Heart left ventricle (tissue), 13 donors: ENCODE measurements around the gene MX2.

Experiments
- CTCF ChIP-seq, 12 donors: fragments of 200-600 bp; sonication (generic) in 4 of 12; IDR thresholded peaks; one replicate each; pipeline versions ENCODE4 v1.5.0 to v1.8.0; 2018 to 2022; ENCODE audit warnings: antibody characterized with exemption in 12 of 12, mild to moderate bottlenecking in 5 of 12
- POLR2A ChIP-seq, 2 donors: fragments of 450-650 bp; IDR thresholded peaks; one replicate each; pipeline ENCODE4 v1.6.1; 2017; ENCODE audit warnings: antibody characterized with exemption in 2 of 2, mild to moderate bottlenecking in 2 of 2, moderate library complexity in 2 of 2
- donor health status: ischemic (EF 13 %, LVEDD 7.1; RV severe dilation, severe dysfunction).
- donor health status: DM: no; HTN: yes; CAD: no.
- donor health status: DM: no; HTN: no; CAD: no.
- donor health status: ischemic (EF 25% LVEDD 6.9; RV normal size, moderate dysfunction).
- donor health status: ischemic (EF 25% LVEDD 5.7; RV mildly dilated, moderate dysfunction).
- donor health status: ischemic (EF 35%, LVEDD 5.7; RV mildly dilated, moderate dysfunction).
- donor health status: nonischemic (EF 11% LVEDD 7.7; RV severe dilation, severe dysfunction).
- donor health status: DM: yes; HTN: yes; CAD: no.
- donor health status: PGD.
- donor health status: ischemic (EF 29% LVEDD 5.4; RV normal size, mild dysfunction).
- donor health status: nonischemic (EF 23%, LVEDD 6.1; RV moderate dilation, normal function).

DNA sequence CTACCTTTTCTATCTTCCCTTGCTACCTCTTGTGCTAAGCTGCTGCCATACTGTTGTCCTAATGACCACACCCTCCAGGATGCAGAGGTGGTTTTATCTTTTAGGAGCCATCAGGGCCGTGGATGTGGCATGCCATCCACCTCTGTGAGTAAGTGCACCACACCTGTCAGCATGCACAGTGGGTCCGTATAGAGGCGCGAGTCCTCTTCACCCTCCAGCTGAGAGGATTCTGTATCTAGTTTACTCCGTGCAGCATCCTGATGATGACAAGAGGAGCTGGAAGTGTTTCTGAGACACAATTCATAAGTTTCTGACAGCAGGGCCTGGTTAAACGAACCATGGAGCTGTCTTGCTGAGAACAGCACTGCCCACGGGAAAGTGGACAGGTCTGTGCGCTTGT is 34.1 kb upstream of the MX2 start:
- TF ChIP-seq CTCF (IDR thresholded peaks at IDR 0.05) = no peak
- TF ChIP-seq POLR2A (IDR thresholded peaks at IDR 0.05) = no peak
